Right lobe of liver (tissue), 4 donors: ENCODE measurements around the gene GPC6.

ENCODE experiments used
- POLR2A ChIP-seq: fragments of 450-650 bp; IDR thresholded peaks from one replicate; pipeline ENCODE4 v1.6.1; 2017; ENCODE audit warnings: antibody characterized with exemption, mild to moderate bottlenecking
- TF ChIP-seq, protein P1 (sequence below), 4 donors: fragments of 200-600 bp in 3 of 4; fragments of 450-650 bp in 1 of 4; IDR thresholded peaks; one replicate each; pipeline versions ENCODE4 v1.5.1 to v1.8.0; 2016 to 2022; ENCODE audit warnings: antibody characterized with exemption in 4 of 4, mild to moderate bottlenecking in 2 of 4
- donor health status: DM: no; HTN: no; CAD: no.
- donor health status: DM: no; HTN: no; CAD: no.
- donor health status: DM: no; HTN: yes; CAD: no.

DNA sequence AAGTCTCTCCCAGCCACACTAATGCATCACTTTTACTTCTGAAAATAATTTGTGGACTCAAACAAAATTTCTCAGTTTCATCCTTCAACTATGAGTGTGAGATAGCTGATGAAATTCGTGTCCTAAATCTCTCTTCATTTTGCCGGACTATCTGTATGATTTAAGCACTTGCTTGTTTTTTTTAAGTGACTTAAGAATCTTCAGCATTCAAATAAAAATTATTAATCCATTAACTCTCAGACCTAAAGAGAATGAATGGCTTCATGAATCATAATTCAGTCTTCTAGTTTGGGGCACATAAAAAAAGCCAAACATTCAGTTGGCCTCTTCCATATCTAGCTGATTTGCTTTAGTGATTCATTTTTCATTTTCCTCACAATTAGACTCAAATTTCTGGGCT is 673.4 kb downstream of the GPC6 start:
- TF ChIP-seq, protein P1, sequence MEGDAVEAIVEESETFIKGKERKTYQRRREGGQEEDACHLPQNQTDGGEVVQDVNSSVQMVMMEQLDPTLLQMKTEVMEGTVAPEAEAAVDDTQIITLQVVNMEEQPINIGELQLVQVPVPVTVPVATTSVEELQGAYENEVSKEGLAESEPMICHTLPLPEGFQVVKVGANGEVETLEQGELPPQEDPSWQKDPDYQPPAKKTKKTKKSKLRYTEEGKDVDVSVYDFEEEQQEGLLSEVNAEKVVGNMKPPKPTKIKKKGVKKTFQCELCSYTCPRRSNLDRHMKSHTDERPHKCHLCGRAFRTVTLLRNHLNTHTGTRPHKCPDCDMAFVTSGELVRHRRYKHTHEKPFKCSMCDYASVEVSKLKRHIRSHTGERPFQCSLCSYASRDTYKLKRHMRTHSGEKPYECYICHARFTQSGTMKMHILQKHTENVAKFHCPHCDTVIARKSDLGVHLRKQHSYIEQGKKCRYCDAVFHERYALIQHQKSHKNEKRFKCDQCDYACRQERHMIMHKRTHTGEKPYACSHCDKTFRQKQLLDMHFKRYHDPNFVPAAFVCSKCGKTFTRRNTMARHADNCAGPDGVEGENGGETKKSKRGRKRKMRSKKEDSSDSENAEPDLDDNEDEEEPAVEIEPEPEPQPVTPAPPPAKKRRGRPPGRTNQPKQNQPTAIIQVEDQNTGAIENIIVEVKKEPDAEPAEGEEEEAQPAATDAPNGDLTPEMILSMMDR (IDR thresholded peaks at IDR 0.05) = no peak
- TF ChIP-seq POLR2A = no peak
